HG03095 (cell line): ENCODE results near the gene ITCH.
"Not testable (repeated sequence)": the region's sequence is repeated elsewhere in the genome, so short reads cannot be mapped to it uniquely, and the experiment has no call there.

ENCODE experiments used
- ATAC-seq: cut with Tn5 transposase; IDR thresholded peaks from one replicate; pipeline ENCODE4 v1.9.1; 2021; ENCODE audit warnings: moderate library complexity; ENCODE audit not compliant: unreplicated experiment

ITCH gene

GRCh38 chr20:34410336-34410735, 47.3 kb downstream of the ITCH start:
- no peak for ATAC-seq

- ATAC-seq = no peak
Observed at GRCh38 chr20:34412453-34412852, 49.4 kb downstream of the ITCH start.

DNA sequence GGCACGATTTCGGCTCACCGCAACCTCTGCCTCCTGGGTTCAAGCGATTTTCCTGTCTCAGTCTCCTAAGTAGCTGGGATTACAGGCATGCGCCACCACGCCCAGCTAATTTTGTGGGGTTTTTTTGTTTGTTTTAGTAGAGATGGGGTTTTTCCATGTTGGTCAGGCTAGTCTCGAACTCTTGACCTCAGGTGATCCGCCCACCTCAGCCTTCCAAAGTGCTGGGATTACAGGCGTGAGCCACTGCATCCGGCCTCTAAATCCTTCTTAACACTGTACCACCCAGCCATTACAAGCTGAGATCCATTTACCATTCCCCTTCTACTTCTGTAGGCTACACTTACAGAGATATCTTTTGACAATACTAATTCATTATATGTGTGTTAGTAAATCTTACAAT, 51.5 kb downstream of the ITCH start:
- ATAC-seq = not testable (repeated sequence)

DNA sequence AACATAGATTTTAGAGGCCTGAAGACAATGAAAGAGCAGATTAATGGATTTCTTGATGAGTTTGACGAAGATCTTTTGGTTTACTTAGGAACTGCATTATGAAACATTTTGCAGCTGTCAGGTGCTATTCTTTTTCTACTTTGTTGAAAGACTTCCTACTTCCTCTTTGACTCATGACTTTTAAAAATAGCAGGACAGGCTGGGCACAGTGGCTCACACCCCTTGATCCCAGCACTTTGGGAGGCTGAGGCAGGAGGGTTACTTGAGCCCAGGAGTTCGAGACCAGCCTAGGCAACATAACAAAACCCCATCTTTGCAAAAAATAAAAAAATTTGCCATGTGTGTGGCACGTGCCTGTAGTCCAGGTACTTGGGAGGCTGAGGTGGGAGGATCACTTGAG, 52.0 kb downstream of the ITCH start:
- ATAC-seq = peak; percentile 53

GRCh38 chr20:34420146-34420545, 57.1 kb downstream of the ITCH start:
- ATAC-seq = no peak

GRCh38 chr20:34420975-34421374, 57.9 kb downstream of the ITCH start:
- ATAC-seq = no peak

DNA sequence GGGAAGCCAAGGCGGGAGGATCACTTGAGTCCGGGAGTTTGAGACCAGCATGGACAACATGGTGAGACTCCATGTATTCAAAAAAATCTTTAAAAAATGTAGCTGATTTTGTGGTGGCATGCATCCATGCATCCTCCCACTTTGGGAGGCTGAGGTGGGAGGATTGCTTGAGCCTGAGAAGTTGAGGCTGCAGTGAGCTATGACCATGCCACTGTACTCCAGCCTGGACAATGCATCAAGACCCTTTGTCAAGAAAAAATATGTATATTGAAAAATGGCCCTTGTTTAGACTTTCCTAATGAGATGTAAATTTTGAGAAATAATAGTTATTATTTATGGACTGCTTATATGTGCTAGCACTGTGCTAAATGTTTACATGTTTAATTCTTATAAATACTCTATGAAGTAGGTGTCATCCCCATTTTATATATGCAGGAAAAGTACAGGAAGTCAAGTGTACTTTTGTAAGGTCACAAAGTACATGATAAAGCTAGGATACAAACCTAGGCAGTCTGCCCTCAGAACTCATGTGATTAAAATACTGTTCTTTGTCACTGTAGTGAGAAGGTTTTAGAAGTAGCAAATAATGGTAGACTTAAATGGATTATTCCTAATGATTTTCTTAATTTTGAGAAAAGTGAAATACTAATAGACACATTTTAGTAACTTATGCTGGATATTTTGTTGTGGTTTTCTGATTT, 58.8 kb downstream of the ITCH start:
- ATAC-seq = no peak

DNA sequence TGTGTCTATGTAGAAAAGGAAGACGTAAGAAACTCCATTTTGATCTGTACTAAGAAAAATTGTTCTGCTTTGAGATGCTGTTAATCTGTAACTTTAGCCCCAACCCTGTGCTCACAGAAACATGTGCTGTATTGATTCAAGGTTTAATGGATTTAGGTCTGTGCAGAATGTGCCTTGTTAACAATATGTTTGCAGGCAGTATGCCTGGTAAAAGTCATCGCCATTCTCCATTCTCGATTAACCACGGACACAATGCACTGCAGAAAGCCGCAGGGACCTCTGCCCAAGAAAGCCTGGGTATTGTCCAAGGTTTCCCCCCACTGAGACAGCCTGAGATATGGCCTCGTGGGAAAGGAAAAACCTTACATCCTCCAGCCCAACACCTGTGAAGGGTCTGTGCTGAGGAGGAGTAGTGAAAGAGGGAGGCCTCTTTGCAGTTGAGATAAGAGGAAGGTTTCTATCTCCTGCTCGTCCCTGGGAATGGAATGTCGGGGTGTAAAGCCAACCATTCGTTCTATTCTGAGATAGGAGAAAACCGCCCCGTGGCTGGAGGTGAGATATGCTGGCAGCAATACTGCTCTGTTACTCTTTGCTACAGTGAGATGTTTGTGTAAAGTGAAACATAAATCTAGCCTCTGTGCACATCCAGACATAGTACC, 62.1 kb downstream of the ITCH start:
- not testable (repeated sequence) for ATAC-seq

DNA sequence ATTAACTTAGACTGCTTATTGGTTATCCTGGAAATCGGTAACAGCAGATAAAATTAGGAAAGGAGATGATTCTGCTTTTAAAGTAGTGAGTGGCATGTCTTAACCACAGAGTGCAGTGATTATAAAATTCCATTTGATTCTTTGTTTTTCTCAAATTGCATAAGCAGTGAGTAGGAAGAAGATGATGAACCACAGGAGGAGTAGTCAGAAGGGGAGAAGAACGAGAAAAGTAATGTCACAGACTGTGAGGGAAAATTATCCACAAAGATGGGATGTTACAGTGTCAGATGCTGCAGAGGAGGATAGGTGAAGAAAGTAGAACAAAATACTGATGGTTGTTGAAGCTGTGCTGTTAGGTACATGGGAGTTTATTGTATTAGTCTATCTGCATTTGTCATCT, 63.0 kb downstream of the ITCH start:
- no peak for ATAC-seq

- ATAC-seq = no peak
Observed at GRCh38 chr20:34427331-34427730, 64.3 kb downstream of the ITCH start.

DNA sequence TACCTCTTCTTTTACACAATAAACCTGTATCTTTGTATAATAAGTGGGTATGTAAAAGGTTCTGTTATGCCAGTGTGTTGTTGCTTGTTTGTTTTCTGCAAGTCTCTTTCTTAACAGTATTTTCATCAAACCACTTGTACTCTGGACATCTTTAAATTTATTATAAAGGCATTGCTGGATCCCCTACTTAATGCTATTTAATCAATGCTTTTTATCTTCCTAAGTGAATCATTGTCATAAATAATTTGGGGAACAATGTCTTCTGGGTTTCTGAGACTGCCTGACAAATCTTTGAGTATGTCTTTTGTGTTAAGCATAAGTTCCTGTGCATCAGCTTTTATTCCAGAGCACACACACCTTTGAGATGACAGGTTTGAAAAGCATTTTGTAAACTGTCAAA, 64.7 kb downstream of the ITCH start:
- ATAC-seq = no peak

DNA sequence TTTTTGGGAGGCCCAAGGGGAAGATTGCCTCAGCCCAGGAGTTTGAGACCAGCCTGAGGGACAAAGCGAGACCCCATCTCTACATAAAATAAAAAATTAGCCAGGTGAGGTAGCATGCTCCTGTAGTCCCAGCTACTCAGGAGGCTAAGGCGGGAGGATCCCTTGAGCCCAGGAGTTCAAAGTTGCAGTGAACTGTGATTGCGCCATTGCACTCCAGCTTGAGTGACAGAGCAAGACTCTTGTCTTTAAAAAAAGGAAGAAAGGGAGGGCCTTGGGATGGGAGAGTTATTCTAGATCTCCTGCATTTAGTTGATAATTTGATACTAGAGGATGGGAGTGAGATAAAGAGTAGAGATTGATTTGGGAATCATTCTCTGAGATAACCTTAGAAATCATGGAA, 68.1 kb downstream of the ITCH start:
- no peak for ATAC-seq

DNA sequence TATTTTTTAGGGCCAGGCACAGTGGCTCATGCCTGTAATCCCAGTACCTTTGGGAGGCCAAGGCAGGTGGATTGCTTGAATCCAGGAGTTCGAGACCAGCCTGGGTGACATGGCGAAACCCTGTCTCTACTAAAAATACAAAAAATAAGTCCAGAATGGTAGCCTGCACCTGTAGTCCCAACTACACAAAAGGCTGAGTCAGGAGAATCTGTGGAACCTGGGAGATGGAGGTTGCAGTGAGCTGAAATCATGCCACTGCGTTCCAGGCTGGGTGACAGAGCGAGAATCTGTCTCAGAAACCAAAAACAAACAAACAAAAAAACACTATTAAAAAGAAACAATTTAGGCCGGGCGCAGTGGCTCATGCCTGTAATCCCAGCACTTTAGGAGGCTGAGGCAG, 69.6 kb downstream of the ITCH start:
- ATAC-seq = not testable (repeated sequence)

DNA sequence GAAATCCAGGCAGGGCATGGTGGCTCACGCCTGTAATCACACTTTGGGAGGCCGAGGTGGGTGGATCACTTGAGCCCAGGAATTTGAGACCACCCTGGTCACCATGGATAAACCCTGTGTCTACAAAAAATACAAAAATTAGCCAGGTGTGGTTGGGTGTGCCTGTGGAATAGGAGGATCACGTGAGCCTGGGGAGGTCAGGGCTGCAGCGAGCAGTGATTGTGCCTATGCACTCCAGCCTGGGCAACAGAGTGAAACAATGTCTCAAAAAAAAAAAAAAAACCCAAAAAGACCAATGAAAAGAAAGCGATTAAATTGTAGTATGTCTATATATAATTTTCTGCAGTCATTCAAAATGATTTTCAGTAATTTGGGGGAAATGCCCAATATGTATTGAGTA, 70.3 kb downstream of the ITCH start:
- no peak for ATAC-seq

GRCh38 chr20:34435589-34435988, 72.5 kb downstream of the ITCH start:
- ATAC-seq = no peak

GRCh38 chr20:34437330-34437986, 74.4 kb downstream of the ITCH start:
- no peak for ATAC-seq

GRCh38 chr20:34439168-34439567, 76.1 kb downstream of the ITCH start:
- ATAC-seq = no peak

DNA sequence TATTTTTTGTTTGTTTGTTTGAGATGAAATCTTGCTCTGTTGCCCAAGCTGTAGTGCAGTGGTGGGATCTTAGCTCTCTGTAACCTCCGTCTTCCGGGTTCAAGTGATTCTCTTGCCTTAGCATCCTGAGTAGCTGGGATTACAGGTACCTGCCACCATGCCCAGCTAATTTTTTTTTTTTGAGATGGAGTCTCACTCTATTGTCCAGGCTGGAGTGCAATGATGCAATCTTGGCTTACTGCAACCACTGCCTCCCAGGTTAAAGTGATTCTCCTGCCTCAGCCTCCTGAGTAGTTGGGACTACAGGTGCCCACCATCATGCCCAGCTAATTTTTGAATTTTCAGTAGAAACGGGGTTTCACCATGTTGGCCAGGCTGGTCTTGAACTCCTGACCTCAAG, 78.3 kb downstream of the ITCH start:
- not testable (repeated sequence) for ATAC-seq

DNA sequence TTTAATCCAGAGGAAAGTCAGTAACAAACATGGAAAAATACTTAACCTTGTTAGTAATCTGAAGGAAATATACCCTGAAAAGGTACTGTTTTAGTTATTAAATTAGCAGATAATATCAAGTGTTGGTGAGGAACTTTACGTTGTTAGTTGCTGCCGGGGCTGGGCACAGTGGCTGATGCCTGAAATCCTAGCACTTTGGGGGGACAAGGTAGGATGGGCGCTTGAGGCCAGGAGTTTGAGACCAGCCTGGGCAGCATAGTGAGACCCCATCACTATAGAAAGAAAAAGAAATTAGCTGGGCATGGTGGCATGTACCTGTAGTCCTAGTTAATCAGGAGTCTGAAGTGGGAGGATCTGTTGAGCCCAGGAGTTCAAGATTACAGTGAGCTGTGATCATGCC, 80.5 kb downstream of the ITCH start:
- no peak for ATAC-seq

DNA sequence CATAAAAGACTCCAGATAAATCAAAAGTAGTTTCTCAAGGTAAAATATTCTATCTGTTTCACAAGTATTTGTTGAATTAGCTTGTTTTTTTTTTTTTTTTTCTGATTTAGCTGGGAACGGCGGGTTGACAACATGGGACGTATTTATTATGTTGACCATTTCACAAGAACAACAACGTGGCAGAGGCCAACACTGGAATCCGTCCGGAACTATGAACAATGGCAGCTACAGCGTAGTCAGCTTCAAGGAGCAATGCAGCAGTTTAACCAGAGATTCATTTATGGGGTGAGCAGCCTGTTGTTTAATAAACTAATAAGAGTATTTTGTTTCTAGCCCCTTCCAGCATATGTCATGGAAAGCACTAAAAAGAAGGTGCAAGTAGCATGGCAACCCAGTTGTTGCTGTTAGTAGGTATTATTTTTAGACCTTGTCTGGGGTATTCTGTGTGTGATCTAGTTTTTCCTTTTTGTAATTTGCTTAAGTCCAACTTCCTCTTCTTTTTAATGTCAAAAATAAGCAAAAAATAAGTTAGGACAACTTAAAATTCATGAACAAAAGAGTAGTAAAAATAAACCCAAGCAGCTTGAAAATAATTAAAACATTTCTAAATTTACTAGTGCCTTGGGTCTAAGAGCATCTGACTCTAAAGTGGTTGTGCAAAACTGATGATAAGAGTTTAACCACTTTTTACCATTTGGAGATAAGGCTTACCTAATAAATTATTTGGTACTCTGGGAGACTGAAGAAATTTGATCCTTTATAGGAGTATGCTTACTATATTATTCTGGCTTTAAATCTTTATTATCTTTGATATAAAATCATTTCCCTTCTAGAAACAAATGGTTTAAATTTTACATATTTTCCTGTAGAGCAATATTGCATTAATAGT, 82.3 kb downstream of the ITCH start:
- no peak for ATAC-seq

DNA sequence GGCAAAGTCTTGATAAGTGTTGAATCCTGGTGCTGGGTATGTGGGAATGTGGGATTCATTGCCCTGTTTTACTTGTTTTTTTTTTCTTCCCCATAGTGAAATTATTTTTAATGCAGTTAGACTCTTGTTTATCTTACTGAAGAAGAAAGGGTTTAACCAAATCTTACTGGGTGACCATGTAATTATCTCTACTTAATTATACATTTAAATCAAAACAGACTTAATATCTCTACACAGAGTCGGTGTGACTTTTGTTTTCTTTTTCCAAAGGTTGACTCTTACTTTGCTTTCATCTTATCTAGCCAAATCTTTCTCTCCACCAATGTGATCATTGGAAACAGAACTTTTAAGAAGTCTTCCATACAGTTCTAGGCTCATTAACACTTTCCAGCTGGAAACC, 85.4 kb downstream of the ITCH start:
- no peak for ATAC-seq
